GM19240 (cell line): ENCODE data around the gene LYRM2.

ENCODE experiments used
- DNase-seq: peaks from one replicate; pipeline ENCODE4 v3.0.0; 2011; ENCODE audit warnings: low spot score; ENCODE audit not compliant: insufficient read length

Gene LYRM2

GRCh38 chr6:89559487-89559886 is 79.1 kb downstream of the LYRM2 start:
- no peak for DNase-seq

- no peak for DNase-seq
These were observed 82.7 kb downstream of the LYRM2 start for GRCh38 chr6:89555806-89556205.

GRCh38 chr6:89555031-89555430 is 83.5 kb downstream of the LYRM2 start:
- no peak for DNase-seq

GRCh38 chr6:89554106-89554505 is 84.4 kb downstream of the LYRM2 start:
- DNase-seq: no peak

GRCh38 chr6:89553431-89553830 is 85.1 kb downstream of the LYRM2 start:
- DNase-seq: no peak

GRCh38 chr6:89547281-89547680 is 91.3 kb downstream of the LYRM2 start:
- no peak for DNase-seq

GRCh38 chr6:89542866-89543265 is 95.7 kb downstream of the LYRM2 start:
- no peak for DNase-seq

GRCh38 chr6:89542081-89542857 is 96.3 kb downstream of the LYRM2 start:
- DNase-seq: no peak

- no peak for DNase-seq
These were observed 98.8 kb downstream of the LYRM2 start for GRCh38 chr6:89539779-89540178.

- DNase-seq: no peak
These were observed 102.3 kb downstream of the LYRM2 start for GRCh38 chr6:89536231-89536630.

GRCh38 chr6:89530982-89531381 is 107.6 kb downstream of the LYRM2 start:
- no peak for DNase-seq

- no peak for DNase-seq
These were observed 109.7 kb downstream of the LYRM2 start for GRCh38 chr6:89528866-89529265.

- no peak for DNase-seq
These were observed 110.9 kb downstream of the LYRM2 start for GRCh38 chr6:89527634-89528033.

GRCh38 chr6:89526563-89526869 is 112.0 kb downstream of the LYRM2 start:
- no peak for DNase-seq

- DNase-seq: no peak
These were observed 112.6 kb downstream of the LYRM2 start for GRCh38 chr6:89525786-89526562.

- no peak for DNase-seq
These were observed 115.8 kb downstream of the LYRM2 start for GRCh38 chr6:89522778-89523177.

GRCh38 chr6:89520736-89521135 is 117.8 kb downstream of the LYRM2 start:
- DNase-seq: no peak

GRCh38 chr6:89518352-89519055 is 120.0 kb downstream of the LYRM2 start:
- DNase-seq: no peak
